ENCODE results near the gene DAAM1. TPM values are rescaled to one million over a fixed set of nuclear protein-coding genes. Genes with fewer than 3 reads are reported as not detected.

DAAM1 gene
- total and polyA plus RNA-seq, 2 donors (not counting 1 experiment from before 2014, with no cell fraction given) = 11.2 to 34.3 TPM

GRCh38 chr14:59252772-59253500, 64.5 kb downstream of the DAAM1 start:
- Histone ChIP-seq H3K9me3 (ENCODE audit: control extremely low read depth in 1 of 3, control insufficient read depth in 2 of 3, insufficient read depth in 1 of 3, low read length in 2 of 3) (no peaks in the 10 kb centered on the region), H3K4me3 (ENCODE audit: control extremely low read depth in 1 of 5, extremely low read depth in 1 of 5, insufficient read depth in 1 of 5, low read depth in 2 of 5, low read length in 4 of 5) (no peak overlapping the region), H3K27ac (ENCODE audit: low read length in 2 of 2) (no peak overlapping the region)

More at GRCh38 chr14:59252772-59253500, 64.5 kb downstream of the DAAM1 start:
- H3K79me2 ChIP-seq (ENCODE audit: control insufficient read depth, insufficient read depth, low read length) = peaks cover 49% of the 10 kb centered on the region
- Mint-ChIP-seq H3K4me3 (no peak overlapping the region), H3K9me3 (ENCODE audit: insufficient read depth) (no peaks in the 10 kb centered on the region), H3K27ac (no peak overlapping the region), H3K27me3 (no peaks in the 10 kb centered on the region), H3K4me1 (peaks cover 37% of the 10 kb centered on the region)
- ChIA-PET CTCF (no interaction called here), POLR2A (no interaction called here)
- WGBS (ENCODE audit: insufficient coverage) = 83% methylated on average over 2 of the region's 5 CpGs
- H3K9ac ChIP-seq (ENCODE audit: low read length) = no peak overlapping the region
- intact Hi-C loops (cut with micrococcal nuclease) = no loop called here
- no peak for ATAC-seq (ENCODE audit: low read depth)
- H3K36me3 ChIP-seq (replicated peaks in 1 of 2; ENCODE audit: control extremely low read depth in 1 of 2, control insufficient read depth in 1 of 2, extremely low read depth in 1 of 2, insufficient read depth in 2 of 2, low read length in 1 of 2) = no peaks in the 10 kb centered on the region
- no peak for DNase-seq
- TF ChIP-seq EZH2 (IDR thresholded peaks at IDR 0.05; ENCODE audit: borderline replicate concordance, insufficient read depth, low read depth, low read length, poor library complexity, severe bottlenecking) (no peak), CTCF (IDR thresholded peaks at IDR 0.05) (no peak)
- peaks cover 10 to 25% of the 10 kb centered on the region in 2 donors for H3K4me1 ChIP-seq (ENCODE audit: control insufficient read depth in 2 of 2, insufficient read depth in 2 of 2, low read length in 2 of 2)
- no peak overlapping the region for H3K4me2 ChIP-seq (replicated peaks; ENCODE audit: low read depth, low read length, poor library complexity, severe bottlenecking)
- H3K27me3 ChIP-seq (replicated peaks in 1 of 4; ENCODE audit: control extremely low read depth in 1 of 4, control insufficient read depth in 3 of 4, insufficient read depth in 4 of 4, low read length in 3 of 4) = no peaks in the 10 kb centered on the region
- H2AFZ ChIP-seq (ENCODE audit: insufficient read depth, low read depth, low read length, poor library complexity, severe bottlenecking) = no peak overlapping the region
- H4K20me1 ChIP-seq (ENCODE audit: control insufficient read depth, insufficient read depth, low read length, poor library complexity, severe bottlenecking) = no peaks in the 10 kb centered on the region
